ENCODE measurements around the gene ZNF521. TPM values are rescaled to one million over a fixed set of nuclear protein-coding genes. Genes with fewer than 3 reads are reported as not detected.

Gene ZNF521
- total and polyA plus RNA-seq, 8 donors, result 0.80 to 290 (median 11.1) TPM

DNA sequence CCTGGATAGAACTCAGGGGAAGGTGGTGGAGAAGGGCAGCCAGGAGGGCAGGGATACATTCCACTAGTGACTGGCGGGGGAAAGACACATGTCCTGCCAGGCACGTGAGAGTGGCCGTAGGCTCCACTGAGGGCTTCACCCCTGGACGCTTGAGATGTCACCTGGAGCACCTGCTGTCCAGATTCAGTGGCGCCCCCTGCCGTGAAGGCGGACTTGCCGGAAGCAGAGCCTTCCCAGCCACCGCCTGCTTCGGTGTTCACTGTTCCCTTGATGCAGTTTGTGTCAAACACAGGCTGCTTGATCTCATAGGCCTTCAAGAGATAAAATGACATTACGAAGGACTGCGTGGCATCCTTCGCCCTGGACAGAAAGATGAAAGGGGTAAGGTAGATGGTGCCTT, 335.3 kb downstream of the ZNF521 start:
- peaks cover 0 to 7% (median 3%) of the 10 kb centered on the region in 4 donors for H3K9me3 ChIP-seq
- no peak overlapping the region for H3K4me3 ChIP-seq
- H3K27ac ChIP-seq, result no peak overlapping the region
- no peaks in the 10 kb centered on the region for H3K4me1 ChIP-seq
- 93 to 100% (median 96%) methylated on average over 7 to 13 of the region's 13 CpGs for WGBS, 5 donors
- no peaks in the 10 kb centered on the region for H3K27me3 ChIP-seq
- intact Hi-C loops (cut with DNase I; ENCODE audit: low total_unique reads), result no loop called here
- TF ChIP-seq POLR2A (IDR thresholded peaks at IDR 0.05) (no peak), EP300 (IDR thresholded peaks at IDR 0.05) (no peak), POLR2AphosphoS5 (IDR thresholded peaks at IDR 0.05) (no peak)
- TF ChIP-seq, protein P1, sequence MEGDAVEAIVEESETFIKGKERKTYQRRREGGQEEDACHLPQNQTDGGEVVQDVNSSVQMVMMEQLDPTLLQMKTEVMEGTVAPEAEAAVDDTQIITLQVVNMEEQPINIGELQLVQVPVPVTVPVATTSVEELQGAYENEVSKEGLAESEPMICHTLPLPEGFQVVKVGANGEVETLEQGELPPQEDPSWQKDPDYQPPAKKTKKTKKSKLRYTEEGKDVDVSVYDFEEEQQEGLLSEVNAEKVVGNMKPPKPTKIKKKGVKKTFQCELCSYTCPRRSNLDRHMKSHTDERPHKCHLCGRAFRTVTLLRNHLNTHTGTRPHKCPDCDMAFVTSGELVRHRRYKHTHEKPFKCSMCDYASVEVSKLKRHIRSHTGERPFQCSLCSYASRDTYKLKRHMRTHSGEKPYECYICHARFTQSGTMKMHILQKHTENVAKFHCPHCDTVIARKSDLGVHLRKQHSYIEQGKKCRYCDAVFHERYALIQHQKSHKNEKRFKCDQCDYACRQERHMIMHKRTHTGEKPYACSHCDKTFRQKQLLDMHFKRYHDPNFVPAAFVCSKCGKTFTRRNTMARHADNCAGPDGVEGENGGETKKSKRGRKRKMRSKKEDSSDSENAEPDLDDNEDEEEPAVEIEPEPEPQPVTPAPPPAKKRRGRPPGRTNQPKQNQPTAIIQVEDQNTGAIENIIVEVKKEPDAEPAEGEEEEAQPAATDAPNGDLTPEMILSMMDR (IDR thresholded peaks at IDR 0.05), result no peak
- H3K36me3 ChIP-seq, result no peaks in the 10 kb centered on the region
- no peak for DNase-seq

DNA sequence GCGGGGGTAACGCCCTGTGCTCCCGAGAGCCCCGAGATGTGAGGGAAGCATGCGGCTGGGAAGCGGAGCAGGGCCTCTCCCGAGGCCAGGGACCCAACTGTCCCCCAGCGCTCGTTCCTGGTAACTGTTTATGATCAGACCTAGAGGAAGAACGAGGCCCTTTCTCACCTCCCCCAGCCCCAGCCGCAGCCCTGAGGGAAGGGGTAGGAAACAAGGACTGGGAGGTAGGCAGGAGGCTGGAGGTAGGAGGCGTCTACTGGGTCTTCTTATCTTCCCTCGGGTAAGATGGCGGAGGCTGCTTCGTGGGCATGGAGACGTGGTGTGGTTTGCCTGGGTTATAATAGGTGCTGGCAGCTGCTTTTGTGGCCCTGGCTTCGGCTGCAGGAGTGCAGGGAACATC, 335.8 kb downstream of the ZNF521 start:
- no peak for DNase-seq
- WGBS, 5 donors, result 93 to 96% (median 94%) methylated on average over 17 of the region's 17 CpGs

More for the DNA sequence above, 335.8 kb downstream of the ZNF521 start:
- TF ChIP-seq, protein P1 (IDR thresholded peaks at IDR 0.05), result no peak
- TF ChIP-seq POLR2A (IDR thresholded peaks at IDR 0.05) (no peak), POLR2AphosphoS5 (IDR thresholded peaks at IDR 0.05) (no peak), EP300 (IDR thresholded peaks at IDR 0.05) (no peak)
- Histone ChIP-seq H3K27me3 (no peaks in the 10 kb centered on the region), H3K9me3 (peaks cover 0 to 5% (median 2%) of the 10 kb centered on the region in 4 donors), H3K4me3 (no peak overlapping the region), H3K4me1 (no peaks in the 10 kb centered on the region), H3K27ac (no peak overlapping the region), H3K36me3 (no peaks in the 10 kb centered on the region)
- intact Hi-C loops (cut with DNase I; ENCODE audit: low total_unique reads), result no loop called here
